ENCODE results near the gene XKR3.
"Not testable (repeated sequence)": the region's sequence is repeated elsewhere in the genome, so short reads cannot be mapped to it uniquely, and the experiment has no call there.

The XKR3 gene

DNA sequence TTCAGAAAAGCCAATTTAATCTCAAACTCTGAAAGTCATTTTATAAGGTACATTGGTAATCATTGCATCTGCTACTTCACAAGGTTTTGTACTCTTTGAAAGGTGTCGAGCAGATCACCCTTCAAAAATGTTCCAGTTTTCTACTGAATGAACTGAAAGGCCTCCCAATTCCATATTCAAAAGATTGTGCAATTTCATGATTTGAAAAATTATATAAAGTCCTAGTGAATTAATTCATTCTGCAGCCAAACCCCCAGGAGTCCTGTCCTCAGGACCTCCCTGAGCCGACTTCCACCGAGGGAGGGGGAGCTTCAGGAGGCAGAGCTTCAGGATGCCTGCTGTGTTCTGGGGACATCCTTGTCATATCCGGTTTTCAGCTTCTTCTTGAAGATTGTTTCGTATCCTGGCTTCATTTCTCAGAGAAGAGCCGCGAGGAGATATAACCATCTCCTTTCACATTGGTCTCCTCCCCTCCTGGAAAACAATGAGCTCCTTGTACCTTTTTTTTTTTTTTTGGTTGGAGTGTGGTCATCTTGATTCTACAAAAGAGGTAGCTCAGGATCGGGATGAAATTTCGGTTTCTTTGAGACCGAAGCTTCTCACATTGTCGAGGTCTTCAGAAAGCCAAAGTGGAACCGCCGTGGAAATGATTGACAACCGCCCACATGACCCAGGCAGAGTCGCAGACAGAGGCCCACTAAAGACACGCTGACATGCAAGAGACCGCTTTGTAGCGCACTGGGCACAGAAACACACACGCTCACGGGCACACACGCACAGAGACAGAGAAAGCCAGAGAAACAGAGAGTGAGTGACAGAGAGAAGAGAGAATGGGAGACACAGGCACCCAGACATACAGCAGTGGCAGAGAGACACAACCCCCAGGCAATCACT is 77.7 kb downstream of the XKR3 start:
- not testable (repeated sequence) for DNase-seq (ENCODE audit: low read depth)

DNA sequence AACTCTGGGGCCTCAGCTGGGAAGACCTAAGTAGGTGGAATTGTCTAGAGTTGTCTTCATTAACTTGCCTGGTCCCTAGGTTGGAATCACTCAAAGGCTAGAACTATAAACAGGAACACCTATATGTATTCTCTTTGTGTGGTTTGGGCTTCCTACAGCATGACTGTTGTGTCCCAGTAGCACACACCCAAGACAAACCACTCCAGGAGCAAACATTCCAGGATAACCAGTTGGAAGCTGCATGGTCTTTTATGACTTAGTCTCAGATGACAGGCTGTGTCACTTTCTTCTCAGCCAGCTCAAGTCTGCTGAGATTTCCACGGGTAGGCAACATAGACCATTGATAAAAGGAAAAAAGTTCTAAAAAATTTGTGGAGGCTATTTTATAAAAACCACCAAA is 90.9 kb downstream of the XKR3 start:
- not testable (repeated sequence) for DNase-seq (ENCODE audit: low read depth)
